ENCODE data around the gene USH1C.

Gene USH1C

DNA sequence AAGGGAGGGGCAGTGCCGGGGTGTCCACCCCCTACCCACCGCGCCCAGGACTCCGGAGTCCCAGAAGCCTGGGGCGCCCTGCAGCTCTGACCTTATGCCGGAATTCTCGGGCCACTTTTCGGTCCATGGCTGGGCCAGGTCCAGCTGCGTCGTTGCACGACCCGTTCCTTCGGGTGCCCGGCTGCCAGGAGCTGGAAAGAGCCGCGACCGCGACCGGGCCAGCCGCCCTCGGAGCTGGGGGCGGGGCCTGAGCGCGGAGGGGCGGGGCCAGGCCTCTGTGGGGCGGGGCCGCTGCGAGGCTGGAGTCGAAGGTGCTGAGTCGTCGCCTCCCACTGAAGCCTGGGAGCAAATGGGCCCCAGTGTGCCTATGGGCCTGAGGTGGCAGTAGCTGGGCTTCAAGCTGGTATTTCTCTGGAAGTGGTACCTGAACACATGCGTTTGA is at the start of gene USH1C:
Gene USH1C, minus strand, starts transcription at position 236 of the 442 bp plus-strand sequence. Its CDS starts 109 bp downstream, at position 127.
- DNase-seq (ENCODE audit: low read depth) = no peak

- no peak for DNase-seq (ENCODE audit: low read depth)
Measured at GRCh38 chr11:17593466-17594245, 49.4 kb upstream of the USH1C start.

- no peak for DNase-seq (ENCODE audit: low read depth)
Measured at GRCh38 chr11:17591293-17591692, 47.1 kb upstream of the USH1C start.

- no peak for DNase-seq (ENCODE audit: low read depth)
Measured at GRCh38 chr11:17590463-17590862, 46.2 kb upstream of the USH1C start.

DNA sequence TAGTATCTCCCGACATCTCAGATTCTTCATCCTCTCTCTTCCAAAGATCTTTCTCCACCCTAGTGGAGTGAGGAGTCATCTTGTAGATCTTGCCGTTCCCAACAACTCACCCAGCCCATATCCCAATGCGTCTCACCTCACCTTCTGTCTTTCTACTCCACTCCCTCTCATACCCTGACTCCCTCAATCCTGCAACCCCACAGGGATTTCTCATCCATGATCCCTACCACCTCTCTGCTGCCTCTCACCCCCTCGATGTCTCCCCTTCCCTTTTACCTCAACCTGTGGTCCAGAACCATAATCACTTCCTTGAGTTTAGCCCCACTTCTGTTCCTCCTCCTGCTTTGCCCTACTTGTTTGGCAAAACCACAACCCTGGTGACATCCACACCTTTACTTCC is 44.5 kb upstream of the USH1C start:
- DNase-seq (ENCODE audit: low read depth) = no peak

DNA sequence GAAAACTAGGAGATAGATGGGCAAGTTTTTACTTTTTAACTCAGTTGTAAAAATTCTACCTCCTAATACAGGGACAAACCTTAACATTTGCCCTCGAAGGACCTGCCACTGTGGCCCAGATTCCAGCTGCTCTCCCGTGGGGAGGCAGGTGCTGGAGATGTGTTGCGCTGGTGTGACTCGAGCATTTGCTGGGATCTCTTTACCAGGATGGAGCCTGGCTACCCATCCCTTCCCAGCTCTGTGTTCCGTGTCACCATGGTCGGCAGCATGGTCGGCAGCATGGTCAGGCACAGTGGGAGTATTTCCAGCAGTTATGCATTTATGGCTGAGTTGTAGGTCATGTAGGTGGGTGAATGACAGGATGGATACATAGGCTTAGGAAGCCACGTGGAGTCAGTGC is 44.0 kb upstream of the USH1C start:
- no peak for DNase-seq (ENCODE audit: low read depth)

- DNase-seq (ENCODE audit: low read depth) = no peak
Measured at GRCh38 chr11:17585911-17586695, 41.9 kb upstream of the USH1C start.

- no peak for DNase-seq (ENCODE audit: low read depth)
Measured at GRCh38 chr11:17581732-17582053, 37.5 kb upstream of the USH1C start.

- no peak for DNase-seq (ENCODE audit: low read depth)
Measured at GRCh38 chr11:17581036-17581731, 37.0 kb upstream of the USH1C start.

DNA sequence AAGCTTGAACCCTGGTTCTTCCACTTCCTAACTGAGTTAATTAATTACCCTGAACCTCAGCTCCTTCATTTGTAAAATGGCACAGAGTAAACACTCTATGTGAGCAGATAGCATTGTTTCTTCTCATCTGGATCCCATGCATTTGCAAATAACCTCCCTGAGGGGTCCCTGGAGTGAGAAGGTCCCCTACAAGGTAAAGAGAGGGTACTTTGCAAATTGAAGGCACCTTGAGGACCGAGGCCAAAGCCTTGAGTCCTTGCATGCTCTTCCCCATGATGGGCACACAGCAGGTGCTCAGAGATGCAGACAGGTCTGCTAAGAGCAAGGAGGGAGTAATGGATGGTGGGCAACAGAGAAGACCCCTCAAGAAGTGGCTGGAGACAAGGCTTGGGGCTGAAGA is 36.1 kb upstream of the USH1C start:
- no peak for DNase-seq (ENCODE audit: low read depth)

DNA sequence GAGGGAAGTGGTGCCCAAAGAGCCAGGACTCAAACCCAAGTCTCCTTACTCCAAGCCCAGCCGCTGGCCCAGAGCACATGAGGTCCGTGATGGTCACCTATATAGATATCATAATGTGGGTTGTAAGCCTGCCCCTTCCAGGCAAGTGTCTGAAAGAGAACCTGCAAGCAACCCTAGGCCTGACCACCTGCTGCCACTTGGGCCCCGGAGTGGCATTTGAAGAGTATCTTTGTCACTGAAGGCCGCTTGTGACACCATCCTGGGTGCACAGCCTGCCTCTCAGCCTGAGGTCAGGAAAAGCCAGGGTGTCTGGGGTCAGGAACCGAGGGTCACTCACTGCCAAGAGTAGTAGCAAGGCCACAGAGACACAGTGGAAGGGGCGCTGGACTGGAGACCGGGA is 35.2 kb upstream of the USH1C start:
- no peak for DNase-seq (ENCODE audit: low read depth)

GRCh38 chr11:17578958-17579357 is 34.7 kb upstream of the USH1C start:
- DNase-seq (ENCODE audit: low read depth) = no peak

DNA sequence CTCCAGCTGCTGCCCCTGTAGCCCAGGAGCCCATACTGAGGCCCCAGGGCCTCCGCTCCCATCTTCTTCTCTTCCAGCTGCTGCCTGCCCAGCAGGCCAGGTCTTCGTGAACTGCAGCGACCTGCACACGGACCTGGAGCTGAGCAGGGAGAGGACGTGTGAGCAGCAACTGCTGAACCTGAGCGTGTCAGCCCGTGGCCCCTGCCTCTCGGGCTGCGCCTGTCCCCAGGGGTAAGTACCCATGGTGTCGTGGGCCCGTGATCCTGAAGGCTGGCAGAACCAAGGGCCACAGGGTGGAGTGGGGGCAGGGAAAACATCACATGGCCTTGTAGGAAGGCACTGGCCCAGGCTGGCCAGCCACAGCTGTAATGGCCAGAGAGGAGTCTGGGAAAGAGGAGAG is 34.1 kb upstream of the USH1C start:
- DNase-seq (ENCODE audit: low read depth) = no peak

- DNase-seq (ENCODE audit: low read depth) = no peak
Measured at GRCh38 chr11:17575431-17576425, 31.5 kb upstream of the USH1C start.

DNA sequence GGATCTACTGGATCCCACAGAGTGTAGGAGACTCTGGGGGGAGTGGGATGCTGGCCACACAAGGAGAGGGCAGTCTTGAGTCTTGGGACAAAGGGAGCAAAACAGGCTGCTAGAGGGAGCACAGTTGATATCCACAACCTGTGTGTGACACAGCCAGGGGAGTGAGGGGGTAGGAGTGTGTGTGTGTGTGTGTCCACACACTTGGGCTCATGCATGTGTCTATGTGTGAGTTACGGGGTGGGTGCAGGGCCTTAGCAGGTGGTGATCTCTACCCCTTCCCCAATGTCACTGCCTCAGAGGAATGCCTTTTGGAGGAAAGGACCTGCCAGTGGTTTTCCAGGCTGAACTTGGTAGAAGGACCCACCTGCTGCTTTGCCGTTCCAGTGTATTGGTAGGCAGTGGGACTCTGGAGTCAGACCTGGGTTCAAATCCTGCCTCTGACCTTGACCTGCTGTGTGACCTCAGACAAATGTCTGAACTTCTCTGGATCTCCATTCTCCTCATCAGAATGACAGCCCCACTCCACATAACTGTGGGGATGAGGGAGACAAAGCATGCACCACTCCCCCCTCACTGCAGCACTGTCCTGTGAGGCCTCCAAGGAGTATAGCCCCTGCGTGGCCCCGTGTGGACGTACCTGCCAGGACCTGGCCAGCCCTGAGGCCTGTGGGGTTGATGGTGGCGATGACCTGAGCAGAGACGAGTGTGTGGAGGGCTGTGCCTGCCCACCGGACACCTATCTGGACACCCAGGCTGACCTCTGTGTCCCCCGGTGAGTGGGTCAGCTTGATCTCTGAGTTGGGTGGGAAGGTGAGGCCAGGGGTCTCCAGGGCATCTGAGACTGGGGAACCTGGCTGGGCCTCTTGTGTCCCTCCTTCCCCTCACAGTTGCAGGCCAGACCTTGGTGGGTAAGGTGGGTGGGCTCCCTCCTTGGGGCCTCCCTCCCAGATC is 30.2 kb upstream of the USH1C start:
- DNase-seq (ENCODE audit: low read depth) = no peak

GRCh38 chr11:17573526-17573925 is 29.3 kb upstream of the USH1C start:
- no peak for DNase-seq (ENCODE audit: low read depth)

- DNase-seq (ENCODE audit: low read depth) = no peak
Measured at GRCh38 chr11:17572791-17573460, 28.7 kb upstream of the USH1C start.

- no peak for DNase-seq (ENCODE audit: low read depth)
Measured at GRCh38 chr11:17572359-17572690, 28.1 kb upstream of the USH1C start.

- no peak for DNase-seq (ENCODE audit: low read depth)
Measured at GRCh38 chr11:17571431-17572358, 27.5 kb upstream of the USH1C start.
